ENCODE results near the gene TXN.
A peak's percentile ranks its signal among the peaks of the same experiment; 100 is the strongest.

- TF ChIP-seq CTCF (IDR thresholded peaks at IDR 0.05) (peak in 3 of 6 experiments; percentile 37 to 45 (median 42)), POLR2A (IDR thresholded peaks at IDR 0.05) (no peak)
These were observed 58.7 kb downstream of the TXN start for GRCh38 chr9:110197330-110198187.
